Gastroesophageal sphincter (tissue), 4 donors: ENCODE measurements around the gene MSANTD4. TPM values are rescaled to one million over a fixed set of nuclear protein-coding genes. Genes with fewer than 3 reads are reported as not detected.

Source experiments
- ATAC-seq: fragments of 150-250 bp; one replicate; pipeline ENCODE4 v1.9.1; 2016; ENCODE audit warnings: mild to moderate bottlenecking, moderate library complexity
- H3K27ac ChIP-seq, 4 donors: fragments of 200-600 bp; sonication (generic) in 3 of 4; 1 replicate in 3 of 4; 2 replicates in 1 of 4; pipeline ENCODE4 v1.5.1; 2016 to 2019
- H3K27me3 ChIP-seq: fragments of 200-600 bp; sonication (generic); one replicate; pipeline ENCODE4 v1.5.1; 2019
- H3K36me3 ChIP-seq, 2 donors: fragments of 200-600 bp; sonication (generic); one replicate each; pipeline ENCODE4 v1.5.1; 2019; ENCODE audit warnings: control low read depth in 1 of 2
- H3K4me1 ChIP-seq, 3 donors: fragments of 200-600 bp; sonication (generic); 1 replicate in 2 of 3; 2 replicates in 1 of 3; pipeline ENCODE4 v1.5.1; 2016 to 2019; ENCODE audit warnings: control low read depth in 2 of 3
- H3K4me3 ChIP-seq, 2 donors: fragments of 200-600 bp; sonication (generic); one replicate each; pipeline ENCODE4 v1.5.1; 2019; ENCODE audit warnings: mild to moderate bottlenecking in 1 of 2, moderate library complexity in 1 of 2
- H3K9me3 ChIP-seq, 3 donors: fragments of 200-600 bp; sonication (generic); one replicate each; pipeline ENCODE4 v1.5.1; 2017 to 2019; ENCODE audit warnings: control low read depth in 2 of 3
- CTCF ChIP-seq, 4 experiments: fragments of 200-600 bp in 2 of 4; fragments of 450-650 bp in 2 of 4; sonication (generic) in 1 of 4; IDR thresholded peaks; one replicate each; pipeline ENCODE4 v1.5.1; 2017 to 2019; ENCODE audit warnings: antibody characterized with exemption in 4 of 4, mild to moderate bottlenecking in 2 of 4, moderate library complexity in 2 of 4
- EP300 ChIP-seq: sonication (generic); formaldehyde crosslinking; IDR thresholded peaks from one replicate; pipeline ENCODE4 v1.6.1; 2017; ENCODE audit warnings: antibody characterized with exemption, mild to moderate bottlenecking
- POLR2A ChIP-seq, 2 donors: fragments of 450-650 bp; IDR thresholded peaks; one replicate each; pipeline ENCODE4 v1.6.1; 2017; ENCODE audit warnings: antibody characterized with exemption in 2 of 2, mild to moderate bottlenecking in 2 of 2, moderate library complexity in 1 of 2
- POLR2AphosphoS5 ChIP-seq: sonication (generic); formaldehyde crosslinking; IDR thresholded peaks from one replicate; pipeline ENCODE4 v1.6.1; 2017; ENCODE audit warnings: antibody characterized with exemption
- WGBS, 2 donors: methylation state at CpG; one replicate each; pipeline ENCODE4 v1.1.5; 2018; ENCODE audit warnings: low coverage in 1 of 2; 5-methylcytosine and 5-hydroxymethylcytosine counted together
- small RNA-seq, 4 donors: library from RNA; depleted of rRNA; stranded (forward); fragments of <200 nt; gene quantifications; one replicate each; pipeline ENCODE3, GENCODE V24; 2016
- total RNA-seq, 4 donors: library from RNA; depleted of rRNA; stranded (reverse); fragments of >200 nt; gene quantifications; one replicate each; pipeline ENCODE4 v1.1.0, GENCODE V29; 2016

MSANTD4 gene
- total RNA-seq, 4 donors from 2014 or later = 24.7 to 35.6 (median 28.6) TPM

GRCh38 chr11:105969756-105970155 lies 52.3 kb downstream of the MSANTD4 start:
- H3K9me3 ChIP-seq = no peaks in the 10 kb centered on the region
- no peak for TF ChIP-seq CTCF (IDR thresholded peaks at IDR 0.05)
- TF ChIP-seq POLR2AphosphoS5 = no peak
- TF ChIP-seq POLR2A (IDR thresholded peaks at IDR 0.05) = no peak
- no peak for TF ChIP-seq EP300
- no peak for ATAC-seq
- WGBS, 2 donors = 92% methylated on average over 1 of the region's 1 CpG; no CpG with 5 or more reads in 1 of the 2 donors
- H3K27me3 ChIP-seq = no peaks in the 10 kb centered on the region
- no peaks in the 10 kb centered on the region for H3K4me1 ChIP-seq
- no peaks in the 10 kb centered on the region for H3K36me3 ChIP-seq
- no peak overlapping the region for H3K27ac ChIP-seq
- H3K4me3 ChIP-seq = no peak overlapping the region

- 91% methylated on average over 3 of the region's 3 CpGs; no CpG with 5 or more reads in 1 of the 2 donors for WGBS, 2 donors
- no peaks in the 10 kb centered on the region for H3K27me3 ChIP-seq
- TF ChIP-seq EP300 = no peak
- no peak for TF ChIP-seq POLR2AphosphoS5
- no peak for TF ChIP-seq POLR2A (IDR thresholded peaks at IDR 0.05)
- no peak for TF ChIP-seq CTCF (IDR thresholded peaks at IDR 0.05)
- H3K36me3 ChIP-seq = no peaks in the 10 kb centered on the region
- H3K27ac ChIP-seq = no peak overlapping the region
- no peak for ATAC-seq
- no peak overlapping the region for H3K4me3 ChIP-seq
- no peaks in the 10 kb centered on the region for H3K9me3 ChIP-seq
- no peaks in the 10 kb centered on the region for H3K4me1 ChIP-seq
Measured at GRCh38 chr11:105968021-105968697, 53.9 kb downstream of the MSANTD4 start.

GRCh38 chr11:105960252-105961245 lies 61.5 kb downstream of the MSANTD4 start:
- no peak overlapping the region for H3K4me3 ChIP-seq

More at GRCh38 chr11:105960252-105961245, 61.5 kb downstream of the MSANTD4 start:
- no peaks in the 10 kb centered on the region for H3K27me3 ChIP-seq
- no peaks in the 10 kb centered on the region for H3K36me3 ChIP-seq
- TF ChIP-seq POLR2A (IDR thresholded peaks at IDR 0.05) (no peak), POLR2AphosphoS5 (no peak), CTCF (IDR thresholded peaks at IDR 0.05) (no peak), EP300 (no peak)
- H3K27ac ChIP-seq = no peak overlapping the region
- ATAC-seq = no peak
- no peaks in the 10 kb centered on the region for H3K9me3 ChIP-seq
- no peaks in the 10 kb centered on the region for H3K4me1 ChIP-seq
- WGBS, 2 donors = 94 to 95% methylated on average over 2 to 5 of the region's 22 CpGs

Small RNA genes lying within 50 kb of the gene (small RNA-seq; reads per million reads assigned to genes)
- gene RNU6-277P = 0 reads per million in 4 donors

Other genes starting within 250 kb of the MSANTD4 start
- gene KBTBD3, start 55.1 kb upstream of the MSANTD4 start, total RNA-seq = 10 to 100 TPM in 1 of 4 donors, 1 to 10 TPM in 3; 6.6 to 16.5 (median 7.9) TPM
- 10 to 100 TPM; 24.6 to 27.6 (median 25.0) TPM for gene AASDHPPT, start 55.4 kb upstream of the MSANTD4 start, total RNA-seq